Measurements from ENCODE around the gene RAD23B.

The RAD23B gene

DNA sequence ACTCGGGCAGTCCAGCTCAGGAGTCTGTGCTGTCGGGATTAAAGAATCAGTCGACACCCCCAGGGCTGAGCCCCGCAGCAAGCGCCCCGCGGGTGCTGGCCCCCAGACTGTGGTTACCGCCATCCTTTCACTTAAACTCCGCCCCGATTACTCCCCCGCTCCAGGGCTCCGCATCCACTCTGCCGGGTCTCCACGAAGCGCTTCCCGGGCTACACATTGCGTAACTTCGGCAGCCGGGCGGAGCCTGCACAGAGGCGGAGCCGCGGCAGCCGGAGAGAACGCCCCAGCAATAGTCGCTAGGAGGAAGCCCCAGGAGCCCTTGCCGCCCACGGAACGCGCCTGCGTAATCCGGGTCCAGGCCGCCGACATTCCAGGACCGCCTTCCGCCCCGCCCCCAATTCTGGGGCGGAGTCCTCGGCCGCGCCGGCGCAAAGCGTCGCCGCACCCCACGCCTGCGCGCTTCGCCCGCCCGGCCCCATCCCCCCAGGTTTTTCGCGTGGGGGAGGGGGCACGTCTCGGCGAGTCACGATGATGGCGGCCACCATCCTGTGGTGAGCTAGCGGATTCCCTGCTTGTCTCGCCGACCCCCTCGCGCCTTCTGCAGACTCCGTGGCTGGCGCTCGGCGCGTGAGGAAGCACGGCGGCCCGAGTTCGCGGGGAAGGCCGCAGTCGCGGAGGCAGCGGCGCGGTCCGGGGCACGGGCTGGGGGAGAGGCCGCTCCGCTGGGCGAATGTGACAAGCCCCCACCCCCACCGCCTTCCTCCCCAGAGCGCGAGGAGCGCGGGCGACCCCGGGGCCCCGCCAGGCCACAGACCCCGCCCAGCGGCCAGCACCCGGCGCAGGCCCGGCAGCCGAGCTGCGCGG lies at the start of gene RAD23B:
RAD23B (plus strand) TSS at position 521 of the 864 bp plus-strand sequence. CDS start 351 bp downstream, outside the sequence.
- H3K9me3 Mint-ChIP-seq: no peaks in the 10 kb centered on the region
- peak within 1 kb of the TSS; percentile 94 for H3K27ac Mint-ChIP-seq
- peak within 1 kb of the TSS; percentile 92 for H3K4me3 Mint-ChIP-seq
- peaks cover 61% of the 10 kb centered on the region for H3K4me1 Mint-ChIP-seq
- peaks cover 16% of the 10 kb centered on the region for H3K36me3 Mint-ChIP-seq (ENCODE audit: low read depth)
- no peaks in the 10 kb centered on the region for H3K27me3 Mint-ChIP-seq
- ATAC-seq (peak; percentile 93), DNase-seq (peak; percentile 99)

DNA sequence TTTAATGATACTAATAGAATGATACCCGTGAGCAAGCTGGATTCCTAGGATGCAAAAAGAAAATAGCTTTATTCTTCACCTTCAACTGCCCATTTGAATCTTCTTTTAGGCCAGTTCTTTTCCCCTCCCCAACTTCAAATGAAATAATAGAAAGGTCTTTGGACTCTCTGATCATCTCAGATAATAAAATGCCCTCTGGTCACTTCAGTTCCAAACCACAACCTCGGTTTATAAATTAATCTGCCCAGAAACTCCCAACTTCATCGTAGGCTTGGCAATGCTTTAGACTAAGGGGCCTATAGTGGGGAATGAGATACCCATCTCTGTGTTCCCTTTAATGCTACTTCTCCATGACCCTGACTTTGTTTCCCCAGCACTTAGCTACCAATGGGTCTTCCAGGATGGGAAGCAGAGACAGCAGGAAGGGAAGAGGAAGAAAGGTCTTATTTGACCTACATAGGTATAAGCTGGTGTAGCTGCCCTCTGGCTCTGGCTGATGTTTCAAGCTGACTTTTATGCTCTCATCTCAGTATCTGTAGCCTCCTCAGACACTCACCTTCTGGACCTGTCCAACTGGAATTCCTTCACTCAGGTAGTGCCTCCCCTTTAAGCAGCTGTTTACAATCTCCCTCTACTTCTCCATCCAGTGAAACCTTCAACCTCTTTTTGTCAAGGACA lies 47.2 kb upstream of the RAD23B start:
- no peaks in the 10 kb centered on the region for H3K9me3 Mint-ChIP-seq
- H3K27me3 Mint-ChIP-seq: peaks cover 20% of the 10 kb centered on the region
- H3K36me3 Mint-ChIP-seq (ENCODE audit: low read depth): no peaks in the 10 kb centered on the region
- peaks cover 9% of the 10 kb centered on the region for H3K4me1 Mint-ChIP-seq
- no peak overlapping the region for H3K27ac Mint-ChIP-seq
- H3K4me3 Mint-ChIP-seq: no peak overlapping the region
- DNase-seq (no peak), ATAC-seq (no peak)

DNA sequence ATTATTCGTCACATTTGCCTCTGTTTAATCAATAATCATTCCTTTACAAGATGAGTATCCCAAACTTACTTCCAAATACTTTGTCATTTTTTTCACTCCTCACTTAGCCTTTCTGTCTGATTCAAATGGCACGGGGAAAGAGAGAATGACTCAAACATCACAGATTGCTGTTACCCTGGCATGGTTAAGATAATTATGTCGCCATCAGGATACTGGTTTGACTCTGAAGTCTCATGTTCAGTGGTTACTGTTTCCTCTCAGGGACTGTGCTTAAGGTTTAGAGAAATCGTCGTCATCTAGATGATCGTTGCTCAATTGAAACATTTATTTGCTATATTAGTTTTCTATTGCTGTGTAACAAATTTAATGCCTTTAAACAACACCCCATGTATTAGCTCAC lies 45.2 kb upstream of the RAD23B start:
- no peak overlapping the region for H3K27ac Mint-ChIP-seq
- peak; percentile 62 for ATAC-seq
- no peak for DNase-seq
- peaks cover 8% of the 10 kb centered on the region for H3K27me3 Mint-ChIP-seq
- H3K4me1 Mint-ChIP-seq: peaks cover 23% of the 10 kb centered on the region
- H3K4me3 Mint-ChIP-seq: no peak overlapping the region
- no peaks in the 10 kb centered on the region for H3K36me3 Mint-ChIP-seq (ENCODE audit: low read depth)
- H3K9me3 Mint-ChIP-seq: no peaks in the 10 kb centered on the region

DNA sequence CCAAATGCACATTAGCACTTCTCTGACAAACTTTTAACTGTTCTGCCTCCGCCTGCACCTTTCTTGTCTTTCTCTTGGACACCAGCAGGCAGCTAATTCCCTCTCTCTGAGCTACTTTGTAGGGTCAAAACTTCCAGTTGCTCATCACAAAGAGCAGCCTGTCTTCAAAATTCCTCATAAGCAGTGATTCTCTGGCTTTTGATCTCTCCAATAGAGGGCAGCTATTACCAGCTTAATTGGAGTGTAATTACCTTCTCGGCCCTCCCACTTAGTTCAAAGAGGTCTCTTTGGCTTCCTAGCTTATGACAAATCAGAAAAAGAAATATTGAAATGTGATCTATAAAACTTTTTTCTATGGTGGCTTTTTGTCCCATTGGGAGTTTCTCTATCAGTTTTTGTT lies 43.6 kb upstream of the RAD23B start:
- Mint-ChIP-seq H3K4me1 (peaks cover 39% of the 10 kb centered on the region), H3K9me3 (no peaks in the 10 kb centered on the region), H3K27ac (no peak overlapping the region), H3K27me3 (peaks cover 4% of the 10 kb centered on the region), H3K36me3 (ENCODE audit: low read depth) (no peaks in the 10 kb centered on the region), H3K4me3 (no peak overlapping the region)
- DNase-seq (no peak), ATAC-seq (no peak)

DNA sequence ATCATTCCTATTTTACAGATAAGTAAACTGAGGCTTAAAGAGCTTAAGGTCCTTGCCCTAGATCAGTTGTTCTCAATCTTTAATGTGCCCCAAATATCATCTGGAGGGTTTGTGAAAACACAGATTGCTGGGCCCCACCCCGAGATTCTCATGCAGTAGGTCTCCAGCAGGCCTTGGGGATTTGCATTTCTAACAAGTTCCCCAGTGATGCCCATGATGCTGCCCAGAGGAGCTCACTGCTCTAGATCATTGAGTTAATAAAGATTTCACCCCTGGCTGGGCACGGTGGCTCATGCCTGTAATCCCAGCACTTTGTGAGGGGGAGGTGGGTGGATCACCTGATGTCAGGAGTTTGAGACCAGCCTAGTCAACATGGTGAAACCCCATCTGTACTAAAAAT lies 42.8 kb upstream of the RAD23B start:
- Mint-ChIP-seq H3K9me3 (no peaks in the 10 kb centered on the region), H3K4me3 (no peak overlapping the region), H3K27me3 (peaks cover 4% of the 10 kb centered on the region), H3K27ac (no peak overlapping the region), H3K4me1 (peaks cover 40% of the 10 kb centered on the region), H3K36me3 (ENCODE audit: low read depth) (no peaks in the 10 kb centered on the region)
- no peak for ATAC-seq
- DNase-seq: no peak

DNA sequence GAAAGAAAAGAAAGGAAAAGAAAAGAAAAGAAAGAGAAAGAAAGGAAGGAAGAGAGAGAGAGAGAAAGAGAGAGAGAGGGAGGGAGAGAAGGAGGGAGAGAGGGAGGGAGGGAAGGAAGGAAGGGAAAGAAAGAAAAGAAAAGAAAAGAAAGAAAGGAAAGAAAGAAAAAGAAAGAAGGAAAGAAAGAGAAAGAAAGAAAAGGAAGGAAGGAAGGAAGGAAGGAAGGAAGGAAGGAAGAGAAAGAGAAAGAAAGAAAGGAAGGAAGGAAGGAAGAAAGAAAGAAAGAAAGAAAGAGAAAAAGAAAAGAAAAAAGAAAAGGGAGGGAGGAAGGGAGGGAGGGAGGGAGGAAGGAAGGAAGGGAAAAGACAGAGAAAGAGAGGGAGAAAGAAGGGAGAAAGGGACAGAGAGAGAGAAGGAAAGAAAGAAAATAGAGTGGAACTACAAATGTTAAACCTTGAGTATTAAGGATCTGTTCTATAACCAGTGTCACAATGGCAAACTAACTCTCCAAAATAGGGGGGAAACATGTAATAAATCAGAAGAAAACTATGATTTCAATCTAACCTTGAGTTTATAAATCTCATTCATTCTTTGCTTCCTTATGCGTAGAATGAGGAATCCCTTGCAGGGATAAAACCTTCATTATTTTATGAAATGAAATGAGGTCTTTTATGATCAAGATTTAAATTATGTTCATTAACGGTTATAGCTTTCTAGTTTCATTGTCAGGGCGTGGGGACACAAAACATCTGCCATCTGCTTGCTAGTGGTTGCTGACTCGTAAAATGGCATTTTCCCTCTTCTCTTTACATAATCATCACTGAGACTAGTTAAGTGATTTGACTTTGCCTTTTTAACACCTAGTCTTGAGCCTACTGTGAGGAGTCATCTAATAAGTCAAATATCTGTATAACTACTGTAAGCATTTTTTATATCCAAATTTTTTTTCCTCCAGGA lies 40.7 kb upstream of the RAD23B start:
- Mint-ChIP-seq H3K9me3 (no peaks in the 10 kb centered on the region), H3K4me3 (peak overlapping the region; percentile 3), H3K4me1 (peaks cover 53% of the 10 kb centered on the region), H3K36me3 (ENCODE audit: low read depth) (no peaks in the 10 kb centered on the region), H3K27me3 (no peaks in the 10 kb centered on the region), H3K27ac (no peak overlapping the region)
- ATAC-seq: peak; percentile 38
- no peak for DNase-seq

DNA sequence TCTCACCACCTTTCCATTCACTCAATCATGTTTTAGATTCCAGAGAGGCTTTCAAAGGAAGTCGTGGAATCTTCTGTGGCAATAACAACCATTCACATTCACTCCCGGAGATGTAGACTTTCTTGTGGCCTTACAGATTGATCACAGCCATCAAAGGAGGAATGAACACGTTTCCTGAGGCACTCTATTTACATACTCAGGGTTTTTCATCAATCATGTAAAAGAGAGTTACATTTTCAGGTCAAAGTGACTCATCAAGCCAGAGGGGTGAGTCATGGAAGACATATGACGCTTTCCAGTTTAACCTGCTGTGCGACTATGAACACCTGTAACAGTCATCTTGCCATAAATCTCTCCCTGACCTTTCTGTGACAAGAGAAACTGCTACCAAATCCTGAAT lies 39.3 kb upstream of the RAD23B start:
- Mint-ChIP-seq H3K27me3 (no peaks in the 10 kb centered on the region), H3K36me3 (ENCODE audit: low read depth) (no peaks in the 10 kb centered on the region), H3K9me3 (no peaks in the 10 kb centered on the region), H3K4me3 (peak overlapping the region; percentile 34), H3K4me1 (peaks cover 44% of the 10 kb centered on the region), H3K27ac (peak overlapping the region; percentile 85)
- ATAC-seq (peak; percentile 94), DNase-seq (peak; percentile 20)

DNA sequence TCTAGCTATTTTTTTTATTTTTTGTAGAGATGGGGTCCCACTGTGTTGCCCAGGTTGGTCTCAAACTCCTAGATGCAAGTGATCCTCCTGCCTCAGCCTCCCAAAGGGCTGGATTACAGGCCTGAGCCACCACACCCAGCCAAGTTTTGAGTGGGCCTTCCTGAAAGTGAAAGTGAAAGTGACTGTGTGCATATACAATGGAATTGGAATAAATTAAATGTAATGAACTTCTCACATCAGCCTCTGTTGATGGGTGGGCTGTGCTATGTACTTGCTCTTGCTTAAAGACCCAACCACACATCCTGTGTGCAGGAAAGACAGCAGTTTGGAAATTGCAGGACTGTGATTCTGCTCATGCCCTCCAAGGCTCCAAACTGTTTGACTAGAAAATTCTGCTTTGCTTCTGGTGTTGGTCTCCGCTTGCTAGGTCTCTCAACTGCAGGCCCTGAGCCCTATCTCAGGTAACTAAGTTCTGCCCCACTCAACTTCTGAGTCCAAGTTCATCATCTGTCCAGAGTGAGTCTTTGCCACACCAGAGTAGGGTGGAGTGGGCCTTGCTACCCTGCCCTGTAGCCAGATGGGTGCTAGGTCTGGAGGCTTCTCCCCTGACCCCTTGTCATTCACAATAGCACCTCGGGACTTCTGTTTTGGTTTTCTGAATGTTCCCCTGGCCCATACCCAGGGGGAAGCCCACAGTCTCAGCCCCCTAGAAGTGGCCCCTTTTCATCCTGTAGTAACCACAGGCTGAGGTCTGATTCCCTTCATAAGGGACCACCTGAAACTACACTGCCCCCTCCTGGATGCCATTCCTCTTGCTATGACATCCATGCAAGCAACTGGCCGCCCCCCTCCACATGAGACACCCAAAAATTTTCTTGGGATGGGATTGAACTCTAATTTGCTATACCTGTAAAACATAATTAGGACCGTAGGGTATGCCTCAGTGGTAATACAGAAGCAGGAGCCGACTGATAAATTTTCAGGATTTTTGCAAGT lies 36.5 kb upstream of the RAD23B start:
- DNase-seq (peak; percentile 21), ATAC-seq (peak; percentile 21)
- Mint-ChIP-seq H3K9me3 (no peaks in the 10 kb centered on the region), H3K4me3 (no peak overlapping the region), H3K4me1 (peaks cover 43% of the 10 kb centered on the region), H3K27ac (no peak overlapping the region), H3K27me3 (peaks cover 4% of the 10 kb centered on the region), H3K36me3 (ENCODE audit: low read depth) (no peaks in the 10 kb centered on the region)

DNA sequence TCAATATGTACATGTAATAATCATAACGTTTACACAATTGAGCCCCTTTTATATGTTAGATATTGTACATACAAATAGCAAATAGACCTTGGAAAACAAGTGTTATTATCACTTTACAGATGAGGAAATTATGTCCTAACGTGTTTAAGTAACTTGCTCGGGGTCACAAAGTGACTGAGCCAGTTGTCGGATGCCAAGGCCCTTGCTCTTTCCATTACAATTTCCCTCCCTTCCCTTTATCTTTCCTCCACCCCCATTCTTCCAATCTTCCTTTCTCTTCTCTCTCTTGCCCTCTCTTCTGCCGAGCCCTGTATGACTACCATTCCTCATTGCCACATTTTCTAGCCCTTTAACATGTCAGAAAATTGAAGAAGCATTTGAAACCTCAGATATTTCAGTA lies 34.4 kb upstream of the RAD23B start:
- Mint-ChIP-seq H3K27me3 (peaks cover 10% of the 10 kb centered on the region), H3K4me1 (peaks cover 22% of the 10 kb centered on the region), H3K4me3 (no peak overlapping the region), H3K36me3 (ENCODE audit: low read depth) (no peaks in the 10 kb centered on the region), H3K27ac (no peak overlapping the region), H3K9me3 (no peaks in the 10 kb centered on the region)
- no peak for ATAC-seq
- DNase-seq: no peak

DNA sequence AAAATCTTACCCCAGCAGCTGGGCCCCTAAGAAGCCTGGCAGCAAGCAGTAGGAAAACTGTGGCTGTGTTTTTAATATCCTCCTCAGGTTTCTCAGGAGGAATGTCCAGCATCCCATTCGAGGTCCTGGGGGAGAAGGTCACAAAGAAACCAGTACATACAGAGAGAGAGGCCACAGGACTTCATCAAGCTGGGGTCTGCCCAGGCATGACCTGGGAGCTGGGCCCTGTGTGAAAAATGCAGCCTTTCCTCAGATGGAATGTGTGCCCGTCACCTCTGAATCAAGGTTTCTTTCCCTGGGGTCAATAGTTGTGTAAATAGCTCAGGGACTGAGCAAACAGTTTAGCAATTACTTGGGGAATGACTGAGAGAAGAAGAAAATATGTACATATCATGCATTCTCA lies 33.9 kb upstream of the RAD23B start:
- DNase-seq (no peak), ATAC-seq (no peak)
- Mint-ChIP-seq H3K4me1 (peaks cover 18% of the 10 kb centered on the region), H3K4me3 (no peak overlapping the region), H3K9me3 (no peaks in the 10 kb centered on the region), H3K36me3 (ENCODE audit: low read depth) (no peaks in the 10 kb centered on the region), H3K27ac (no peak overlapping the region), H3K27me3 (peaks cover 10% of the 10 kb centered on the region)

DNA sequence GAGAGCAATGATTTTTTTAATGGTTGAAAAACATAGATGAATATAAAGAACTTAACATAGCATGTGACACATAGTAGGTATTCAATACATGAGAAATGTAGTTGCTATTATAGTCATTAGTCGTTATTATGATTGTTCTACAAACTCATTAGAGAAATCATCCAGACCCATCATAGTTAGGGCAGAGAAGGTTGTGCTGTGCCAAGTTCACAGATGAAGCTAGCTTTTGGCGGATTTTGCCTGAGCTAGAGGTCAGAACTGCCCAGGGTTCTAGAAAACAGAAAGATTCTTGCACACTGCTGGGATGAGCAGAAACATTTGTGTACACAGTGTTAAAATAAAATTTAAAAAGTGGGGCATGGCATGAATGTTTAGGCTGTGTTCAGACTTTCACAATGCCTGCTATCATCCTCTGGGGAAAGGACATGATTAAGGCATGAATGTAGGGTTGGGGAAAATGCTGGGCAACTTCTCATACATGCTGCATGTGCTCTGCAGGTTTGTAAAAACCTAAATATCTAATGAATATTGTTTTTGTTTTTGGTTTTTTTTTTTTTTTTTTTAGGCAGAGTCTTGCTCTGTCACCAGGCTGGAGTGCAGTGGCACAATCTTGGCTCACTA lies 33.3 kb upstream of the RAD23B start:
- ATAC-seq (no peak), DNase-seq (no peak)
- H3K36me3 Mint-ChIP-seq (ENCODE audit: low read depth): no peaks in the 10 kb centered on the region
- H3K4me3 Mint-ChIP-seq: no peak overlapping the region
- H3K9me3 Mint-ChIP-seq: no peaks in the 10 kb centered on the region
- peaks cover 10% of the 10 kb centered on the region for H3K27me3 Mint-ChIP-seq
- H3K27ac Mint-ChIP-seq: no peak overlapping the region
- peaks cover 12% of the 10 kb centered on the region for H3K4me1 Mint-ChIP-seq

DNA sequence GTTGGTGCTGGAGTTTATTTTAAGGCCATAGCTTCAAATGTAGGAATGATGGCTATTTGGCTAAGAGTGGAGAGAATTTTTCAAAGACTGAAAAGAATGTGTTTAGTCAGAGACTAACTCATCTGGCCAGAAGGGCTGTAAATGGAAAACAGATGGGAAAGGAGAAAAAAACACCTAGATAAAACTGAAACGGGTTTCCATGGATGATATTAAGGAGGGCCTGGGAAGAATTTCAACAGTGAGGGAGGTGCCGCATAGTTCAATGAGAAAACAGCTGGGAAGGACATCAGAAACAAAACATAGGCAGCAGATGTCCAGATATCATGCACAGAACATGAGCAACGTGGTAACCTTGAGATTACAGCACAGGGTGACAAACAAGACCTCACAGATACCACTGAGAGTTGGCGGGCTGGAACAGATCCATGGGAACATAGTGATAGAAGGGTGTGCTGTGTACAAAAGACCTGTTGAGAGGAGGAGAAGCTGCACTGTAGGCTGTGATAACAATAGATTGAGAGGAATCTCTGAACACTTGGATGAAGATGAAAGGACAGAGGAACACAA lies 31.2 kb upstream of the RAD23B start:
- Mint-ChIP-seq H3K27ac (no peak overlapping the region), H3K36me3 (ENCODE audit: low read depth) (no peaks in the 10 kb centered on the region), H3K4me1 (peaks cover 1% of the 10 kb centered on the region), H3K27me3 (peaks cover 10% of the 10 kb centered on the region), H3K4me3 (no peak overlapping the region), H3K9me3 (no peaks in the 10 kb centered on the region)
- DNase-seq (no peak), ATAC-seq (no peak)

DNA sequence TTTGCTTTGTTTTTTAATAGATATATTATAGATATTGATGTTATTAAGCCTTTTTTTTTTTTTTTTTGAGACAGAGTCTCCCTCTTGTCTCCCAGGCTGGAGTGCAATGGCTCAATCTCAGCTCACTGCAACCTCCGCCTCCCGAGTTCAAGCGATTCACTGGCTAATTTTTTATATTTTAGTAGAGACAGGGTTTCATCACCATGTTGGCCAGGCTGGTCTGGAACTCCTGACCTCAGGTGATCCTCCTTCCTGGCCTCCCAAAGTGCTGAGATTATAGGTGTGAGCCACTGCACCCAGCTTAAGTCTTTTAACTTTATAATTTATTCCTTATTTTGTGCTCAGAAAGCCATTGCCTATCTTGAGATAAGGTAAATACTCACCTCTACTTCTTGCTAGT lies 24.2 kb upstream of the RAD23B start:
- H3K4me1 Mint-ChIP-seq: peaks cover 16% of the 10 kb centered on the region
- no peak for DNase-seq
- H3K27me3 Mint-ChIP-seq: peaks cover 2% of the 10 kb centered on the region
- H3K27ac Mint-ChIP-seq: no peak overlapping the region
- no peaks in the 10 kb centered on the region for H3K36me3 Mint-ChIP-seq (ENCODE audit: low read depth)
- no peaks in the 10 kb centered on the region for H3K9me3 Mint-ChIP-seq
- no peak for ATAC-seq
- H3K4me3 Mint-ChIP-seq: no peak overlapping the region

All from activated naive CD8-positive, alpha-beta T cell treated with anti-CD3 and anti-CD28 coated beads, Interleukin-2, amount 50 U/mL, for 24 hours (primary cell).